Parathyroid adenoma (tissue), 2 donors: ENCODE results near the gene FAM168A.
"Not testable (repeated sequence)": the region's sequence is repeated elsewhere in the genome, so short reads cannot be mapped to it uniquely, and the experiment has no call there.

Source experiments
- H2AFZ ChIP-seq: fragments of 300-600 bp; sonication (generic); one replicate; pipeline ENCODE4 v1.7.0; 2017; ENCODE audit warnings: antibody characterized with exemption, mild to moderate bottlenecking
- H3K27ac ChIP-seq: fragments of 300-600 bp; sonication (generic); one replicate; pipeline ENCODE4 v1.7.0; 2017
- H3K27me3 ChIP-seq: fragments of 300-600 bp; sonication (generic); one replicate; pipeline ENCODE4 v1.7.0; 2017; ENCODE audit warnings: low read length; ENCODE audit not compliant: control insufficient read depth, insufficient read depth
- H3K36me3 ChIP-seq: fragments of 300-600 bp; sonication (generic); one replicate; pipeline ENCODE4 v1.7.0; 2017; ENCODE audit warnings: low read length; ENCODE audit not compliant: control insufficient read depth, insufficient read depth
- H3K4me1 ChIP-seq: fragments of 300-600 bp; sonication (generic); one replicate; pipeline ENCODE4 v1.7.0; 2017; ENCODE audit warnings: control low read depth
- H3K4me2 ChIP-seq: fragments of 300-600 bp; sonication (generic); one replicate; pipeline ENCODE4 v1.7.0; 2017; ENCODE audit warnings: low read length
- H3K4me3 ChIP-seq: fragments of 300-600 bp; sonication (generic); one replicate; pipeline ENCODE4 v1.7.0; 2017; ENCODE audit warnings: low read depth, low read length
- H3K79me2 ChIP-seq: fragments of 300-600 bp; sonication (generic); one replicate; pipeline ENCODE4 v1.7.0; 2017; ENCODE audit warnings: control low read depth
- H3K9ac ChIP-seq: fragments of 300-600 bp; sonication (generic); one replicate; pipeline ENCODE4 v1.7.0; 2017; ENCODE audit warnings: mild to moderate bottlenecking
- H3K9me3 ChIP-seq: fragments of 300-600 bp; sonication (generic); one replicate; pipeline ENCODE4 v1.7.0; 2017; ENCODE audit warnings: low read length; ENCODE audit not compliant: control insufficient read depth
- CTCF ChIP-seq: fragments of 300-600 bp; sonication (generic); IDR thresholded peaks from one replicate; pipeline ENCODE4 v1.7.0; 2017; ENCODE audit warnings: antibody characterized with exemption, mild to moderate bottlenecking
- donor health status: primary hyperparathyroidism.

The FAM168A gene

GRCh38 chr11:73439002-73439843, 158.7 kb downstream of the FAM168A start:
- no peaks in the 10 kb centered on the region for H3K9me3 ChIP-seq
- no peak overlapping the region for H3K27ac ChIP-seq
- no peak overlapping the region for H3K4me3 ChIP-seq
- no peak overlapping the region for H3K9ac ChIP-seq
- no peaks in the 10 kb centered on the region for H3K27me3 ChIP-seq
- H3K79me2 ChIP-seq = no peaks in the 10 kb centered on the region
- H3K4me1 ChIP-seq = no peaks in the 10 kb centered on the region
- no peaks in the 10 kb centered on the region for H3K36me3 ChIP-seq
- H2AFZ ChIP-seq = no peak overlapping the region
- no peak for TF ChIP-seq CTCF
- H3K4me2 ChIP-seq = no peak overlapping the region

GRCh38 chr11:73436859-73437258, 161.1 kb downstream of the FAM168A start:
- not testable (repeated sequence) for H3K27ac ChIP-seq, H2AFZ ChIP-seq, H3K27me3 ChIP-seq, H3K36me3 ChIP-seq, H3K9ac ChIP-seq, H3K4me2 ChIP-seq, H3K4me1 ChIP-seq, H3K9me3 ChIP-seq, H3K79me2 ChIP-seq, H3K4me3 ChIP-seq

GRCh38 chr11:73431396-73431795, 166.5 kb downstream of the FAM168A start:
- Histone ChIP-seq H2AFZ (no peak overlapping the region), H3K27ac (no peak overlapping the region), H3K4me2 (no peak overlapping the region), H3K79me2 (no peaks in the 10 kb centered on the region), H3K9ac (no peak overlapping the region), H3K36me3 (no peaks in the 10 kb centered on the region), H3K9me3 (no peaks in the 10 kb centered on the region), H3K27me3 (no peaks in the 10 kb centered on the region), H3K4me1 (no peaks in the 10 kb centered on the region), H3K4me3 (no peak overlapping the region)
- no peak for TF ChIP-seq CTCF

GRCh38 chr11:73430326-73430725, 167.6 kb downstream of the FAM168A start:
- no peak overlapping the region for H3K27ac ChIP-seq
- no peaks in the 10 kb centered on the region for H3K4me1 ChIP-seq
- H3K9ac ChIP-seq = no peak overlapping the region
- no peak overlapping the region for H2AFZ ChIP-seq
- H3K27me3 ChIP-seq = no peaks in the 10 kb centered on the region
- no peak for TF ChIP-seq CTCF
- H3K4me2 ChIP-seq = no peak overlapping the region
- H3K79me2 ChIP-seq = no peaks in the 10 kb centered on the region
- H3K4me3 ChIP-seq = no peak overlapping the region
- H3K36me3 ChIP-seq = no peaks in the 10 kb centered on the region
- no peaks in the 10 kb centered on the region for H3K9me3 ChIP-seq

- Histone ChIP-seq H3K4me3 (no peak overlapping the region), H3K4me1 (no peaks in the 10 kb centered on the region), H3K9ac (no peak overlapping the region), H3K36me3 (no peaks in the 10 kb centered on the region), H3K79me2 (no peaks in the 10 kb centered on the region), H2AFZ (no peak overlapping the region), H3K4me2 (no peak overlapping the region), H3K9me3 (no peaks in the 10 kb centered on the region), H3K27me3 (no peaks in the 10 kb centered on the region), H3K27ac (no peak overlapping the region)
- no peak for TF ChIP-seq CTCF
Measured at GRCh38 chr11:73429121-73429750, 168.7 kb downstream of the FAM168A start.
